Activated B cell treated with CpG ODN at 0.5 μM for 24 hours (primary cell): Measurements from ENCODE around the gene ZIC1. TPM values are rescaled to one million over a fixed set of nuclear protein-coding genes. Genes with fewer than 3 reads are reported as not detected.

Experiments used
- ATAC-seq: fragments of 200-7000 bp; cut with Tn5 transposase; one replicate; pipeline ENCODE4 v1.10.0; 2021; ENCODE audit warnings: low read depth, mild to moderate bottlenecking, moderate library complexity
- CTCF ChIA-PET: fragments of 350-600 bp; sonication (Branson Sonifier 250); formaldehyde crosslinking; loops from one replicate; lab custom pipeline; 2021; ENCODE audit warnings: antibody characterized with exemption; lab: Charles Lee
- POLR2A ChIA-PET: fragments of 350-600 bp; sonication (Branson Sonifier 250); formaldehyde crosslinking; loops from one replicate; lab custom pipeline; 2021; ENCODE audit warnings: antibody characterized with exemption; lab: Charles Lee
- DNase-seq: peaks from one replicate; pipeline ENCODE4 v3.0.0; 2022
- H3K27ac Mint-ChIP-seq: one replicate; pipeline ENCODE4 v1.8.0; 2020; ENCODE audit warnings: mixed read lengths
- H3K27me3 Mint-ChIP-seq: one replicate; pipeline ENCODE4 v1.8.0; 2021; ENCODE audit warnings: mixed read lengths
- H3K36me3 Mint-ChIP-seq: one replicate; pipeline ENCODE4 v1.8.0; 2021; ENCODE audit warnings: low read depth, mixed read lengths
- H3K4me1 Mint-ChIP-seq: one replicate; pipeline ENCODE4 v1.8.0; 2021; ENCODE audit warnings: mixed read lengths
- H3K4me3 Mint-ChIP-seq: one replicate; pipeline ENCODE4 v1.8.0; 2020; ENCODE audit warnings: mild to moderate bottlenecking, mixed read lengths
- H3K9me3 Mint-ChIP-seq: one replicate; pipeline ENCODE4 v1.8.0; 2020; ENCODE audit warnings: mixed read lengths
- CTCF ChIP-seq: fragments of 200-600 bp; IDR thresholded peaks from one replicate; pipeline ENCODE4 v1.8.0; 2022; ENCODE audit warnings: antibody characterized with exemption, mild to moderate bottlenecking
- intact Hi-C: fragments of 100-400 bp; cut with micrococcal nuclease; formaldehyde crosslinking; loops from one replicate; pipeline ENCODE4 v1.15.1; 2024
- total RNA-seq: library from RNA; stranded (reverse); gene quantifications from 2 replicates; pipeline ENCODE4 v1.2.3, GENCODE V29; 2022

The ZIC1 gene
- total RNA-seq, 1 donor from 2014 or later = not detected

DNA sequence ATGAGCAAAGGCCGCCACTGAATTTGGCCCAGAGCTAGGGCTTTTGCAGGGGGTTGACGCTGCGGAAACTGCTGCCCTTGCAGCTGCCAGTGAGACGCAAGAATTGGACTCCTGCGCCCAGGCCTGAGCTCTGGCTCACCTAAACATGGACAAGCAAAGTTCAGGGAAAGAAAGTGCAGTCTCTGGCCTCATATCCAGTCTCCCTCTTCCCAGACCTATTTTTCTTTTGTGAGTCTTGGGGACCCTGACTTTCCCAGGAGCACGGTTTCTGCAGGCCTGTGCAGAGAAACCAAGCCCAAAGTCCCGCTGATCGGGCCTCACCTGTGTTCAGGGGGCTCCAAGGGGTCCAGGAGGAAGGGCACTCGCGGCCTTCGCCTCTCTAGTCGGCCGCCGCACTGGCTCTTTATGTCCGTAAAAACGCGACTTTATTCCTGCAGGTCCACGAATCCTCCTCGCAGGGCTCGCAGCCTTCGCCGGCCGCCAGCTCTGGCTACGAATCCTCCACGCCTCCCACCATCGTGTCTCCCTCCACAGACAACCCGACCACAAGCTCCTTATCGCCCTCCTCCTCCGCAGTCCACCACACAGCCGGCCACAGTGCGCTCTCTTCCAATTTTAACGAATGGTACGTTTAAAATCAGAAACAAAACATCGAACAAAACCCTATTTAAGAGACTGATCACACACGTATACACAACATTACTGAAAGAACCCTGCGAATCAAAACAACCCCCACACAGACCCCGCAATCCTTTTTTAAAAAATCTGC is 3.9 kb downstream of the ZIC1 start:
- no peak for TF ChIP-seq CTCF
- ATAC-seq (no peak), DNase-seq (no peak)
- peak overlapping the region; percentile 62 for H3K4me3 Mint-ChIP-seq
- intact Hi-C loops = no loop called here
- no peaks in the 10 kb centered on the region for H3K36me3 Mint-ChIP-seq
- ChIA-PET CTCF (no interaction called here), POLR2A (no interaction called here)
- H3K27ac Mint-ChIP-seq = no peak overlapping the region
- H3K9me3 Mint-ChIP-seq = peaks cover 2% of the 10 kb centered on the region
- H3K4me1 Mint-ChIP-seq = peaks cover 31% of the 10 kb centered on the region
- peaks cover 60% of the 10 kb centered on the region for H3K27me3 Mint-ChIP-seq

- H3K27ac Mint-ChIP-seq = no peak overlapping the region
- H3K4me3 Mint-ChIP-seq = peak overlapping the region; percentile 62
- H3K9me3 Mint-ChIP-seq = no peaks in the 10 kb centered on the region
- H3K4me1 Mint-ChIP-seq = peaks cover 30% of the 10 kb centered on the region
- no peak for DNase-seq
- TF ChIP-seq CTCF = no peak
- ChIA-PET POLR2A (no interaction called here), CTCF (no interaction called here)
- no peaks in the 10 kb centered on the region for H3K36me3 Mint-ChIP-seq
- ATAC-seq = no peak
- intact Hi-C loops = loop anchor here (2.0 kb wide), 1 partner anchor 27 kb away; no protein-coding TSS in a partner anchor
- H3K27me3 Mint-ChIP-seq = peaks cover 60% of the 10 kb centered on the region
Measured at GRCh38 chr3:147413686-147414389, 4.7 kb downstream of the ZIC1 start.

DNA sequence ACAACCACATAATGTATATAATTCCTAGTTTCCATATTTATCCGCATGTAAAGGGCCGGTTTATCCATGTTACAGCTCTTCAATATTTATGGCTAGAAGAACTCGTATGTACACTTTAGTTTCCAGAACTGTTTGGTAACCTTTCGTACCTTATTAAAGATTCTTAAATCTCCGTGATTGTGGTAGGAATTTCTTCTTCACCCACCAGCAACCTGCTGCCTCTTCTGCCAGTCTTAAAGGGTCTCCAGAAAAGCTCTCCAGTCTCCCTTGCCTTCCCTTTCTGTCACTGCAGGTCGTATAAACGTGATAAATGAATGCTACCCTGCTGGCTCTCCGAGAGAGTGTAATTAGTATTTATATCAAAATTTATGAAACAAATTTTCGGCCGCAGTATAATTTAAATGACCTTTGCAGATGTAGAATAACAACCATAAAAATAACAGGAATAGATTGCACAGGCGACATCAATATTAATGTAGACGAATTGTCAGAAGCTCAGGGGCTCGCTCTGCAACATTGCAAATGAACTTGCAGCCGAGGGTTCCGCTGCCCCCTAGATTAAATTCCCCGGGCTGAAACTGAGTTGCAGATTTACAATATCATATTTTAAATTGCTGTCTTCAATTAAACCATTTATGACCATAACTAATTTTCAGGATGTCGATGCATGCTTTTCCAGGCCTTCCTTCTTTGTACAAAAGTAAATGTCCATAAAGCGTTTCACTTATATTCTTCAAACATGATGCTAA is 5.4 kb downstream of the ZIC1 start:
- peaks cover 28% of the 10 kb centered on the region for H3K4me1 Mint-ChIP-seq
- H3K4me3 Mint-ChIP-seq = no peak overlapping the region
- intact Hi-C loops = loop anchor here (2.0 kb wide), 1 partner anchor 28 kb away; no protein-coding TSS in a partner anchor
- peaks cover 57% of the 10 kb centered on the region for H3K27me3 Mint-ChIP-seq
- H3K36me3 Mint-ChIP-seq = no peaks in the 10 kb centered on the region
- ATAC-seq = no peak
- no peaks in the 10 kb centered on the region for H3K9me3 Mint-ChIP-seq
- POLR2A ChIA-PET = no interaction called here
- no peak for DNase-seq
- H3K27ac Mint-ChIP-seq = no peak overlapping the region
- CTCF ChIA-PET = no interaction called here
- TF ChIP-seq CTCF = no peak

- H3K27me3 Mint-ChIP-seq = peaks cover 64% of the 10 kb centered on the region
- POLR2A ChIA-PET = no interaction called here
- intact Hi-C loops = loop anchor here (2.0 kb wide), 1 partner anchor 28 kb away; no protein-coding TSS in a partner anchor
- no peaks in the 10 kb centered on the region for H3K36me3 Mint-ChIP-seq
- H3K4me1 Mint-ChIP-seq = peaks cover 27% of the 10 kb centered on the region
- no peak for DNase-seq
- no peak for ATAC-seq
- no peak overlapping the region for H3K27ac Mint-ChIP-seq
- no peak overlapping the region for H3K4me3 Mint-ChIP-seq
- TF ChIP-seq CTCF = no peak
- CTCF ChIA-PET = no interaction called here
- no peaks in the 10 kb centered on the region for H3K9me3 Mint-ChIP-seq
Measured at GRCh38 chr3:147415286-147415685, 6.1 kb downstream of the ZIC1 start.

- intact Hi-C loops = loop anchor here (2.0 kb wide), 1 partner anchor 29 kb away; no protein-coding TSS in a partner anchor
- Mint-ChIP-seq H3K27me3 (peaks cover 68% of the 10 kb centered on the region), H3K36me3 (no peaks in the 10 kb centered on the region), H3K27ac (no peak overlapping the region), H3K4me3 (no peak overlapping the region), H3K4me1 (peaks cover 24% of the 10 kb centered on the region), H3K9me3 (no peaks in the 10 kb centered on the region)
- ATAC-seq = no peak
- POLR2A ChIA-PET = no interaction called here
- TF ChIP-seq CTCF = no peak
- CTCF ChIA-PET = no interaction called here
- no peak for DNase-seq
Measured at GRCh38 chr3:147415874-147416273, 6.7 kb downstream of the ZIC1 start.
